Measurements from ENCODE around the gene ILF3.
A peak's percentile ranks its signal among the peaks of the same experiment; 100 is the strongest.

Gene ILF3

GRCh38 chr19:10624585-10624984 lies 29.6 kb upstream of the ILF3 start:
- Histone ChIP-seq H3K9me3 (ENCODE audit: severe bottlenecking) (no peaks in the 10 kb centered on the region), H3K27ac (ENCODE audit: poor library complexity, severe bottlenecking) (peak overlapping the region; percentile 74), H3K27me3 (ENCODE audit: insufficient read depth, poor library complexity, severe bottlenecking) (no peaks in the 10 kb centered on the region), H3K4me1 (ENCODE audit: insufficient read depth, poor library complexity, severe bottlenecking) (peaks cover 10% of the 10 kb centered on the region), H3K4me3 (ENCODE audit: severe bottlenecking) (no peak overlapping the region), H3K36me3 (ENCODE audit: low read depth) (peaks cover 33% of the 10 kb centered on the region)
- no peak for DNase-seq (ENCODE audit: low spot score)
- TF ChIP-seq CTCF (IDR thresholded peaks at IDR 0.05; ENCODE audit: poor library complexity, severe bottlenecking): no peak
- no peak for ATAC-seq (ENCODE audit: low read depth)

DNA sequence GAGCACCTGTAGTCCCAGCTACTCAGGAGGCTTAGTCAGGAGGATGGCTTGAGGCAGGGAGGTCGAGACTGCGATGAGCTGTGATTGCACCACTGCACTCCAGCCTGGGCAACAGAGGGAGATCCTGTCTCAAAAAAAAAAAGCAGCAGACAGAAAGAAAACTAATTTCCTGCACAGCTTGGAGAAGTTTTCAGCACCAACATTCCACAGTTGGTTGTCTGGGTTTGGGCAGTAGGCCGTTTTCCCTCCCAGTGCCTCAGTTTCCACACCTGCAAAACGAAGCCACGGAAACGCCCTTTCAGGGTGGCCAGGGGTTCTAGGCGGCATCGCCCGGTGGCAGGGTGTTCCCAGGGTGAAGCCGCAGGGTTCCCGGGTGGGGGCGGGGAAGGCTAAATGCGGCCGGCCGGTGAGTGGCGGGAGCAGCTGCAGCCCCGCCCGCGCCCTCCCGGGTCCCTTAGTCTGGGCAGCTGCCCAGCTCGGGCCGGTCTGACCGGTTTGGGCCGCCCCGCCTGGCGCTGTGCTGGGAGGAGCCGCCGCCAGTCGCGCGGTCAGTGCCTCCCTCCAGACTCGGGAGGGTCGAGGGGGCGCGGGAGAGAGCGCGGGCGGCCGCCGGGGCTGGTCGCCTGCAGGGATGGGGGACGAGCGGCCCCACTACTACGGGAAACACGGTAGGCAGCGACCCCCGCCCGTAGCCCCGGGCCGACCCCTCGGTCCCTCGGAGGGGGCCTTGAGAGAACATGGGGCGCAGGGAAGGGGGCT lies 29.0 kb upstream of the ILF3 start, which contains the start of gene SLC44A2:
SLC44A2 (plus strand) TSS at position 551 of the 759 bp plus-strand sequence; CDS start at position 632, 81 bp downstream.
- Histone ChIP-seq H3K9me3 (ENCODE audit: severe bottlenecking) (no peaks in the 10 kb centered on the region), H3K27me3 (ENCODE audit: insufficient read depth, poor library complexity, severe bottlenecking) (no peaks in the 10 kb centered on the region), H3K4me3 (ENCODE audit: severe bottlenecking) (peak within 1 kb of the TSS; percentile 96), H3K4me1 (ENCODE audit: insufficient read depth, poor library complexity, severe bottlenecking) (peaks cover 10% of the 10 kb centered on the region), H3K36me3 (ENCODE audit: low read depth) (peaks cover 38% of the 10 kb centered on the region), H3K27ac (ENCODE audit: poor library complexity, severe bottlenecking) (peak within 1 kb of the TSS; percentile 74)
- ATAC-seq (ENCODE audit: low read depth) (peak; percentile 97), DNase-seq (ENCODE audit: low spot score) (peak; percentile 85)
- TF ChIP-seq CTCF (IDR thresholded peaks at IDR 0.05; ENCODE audit: poor library complexity, severe bottlenecking): no peak

DNA sequence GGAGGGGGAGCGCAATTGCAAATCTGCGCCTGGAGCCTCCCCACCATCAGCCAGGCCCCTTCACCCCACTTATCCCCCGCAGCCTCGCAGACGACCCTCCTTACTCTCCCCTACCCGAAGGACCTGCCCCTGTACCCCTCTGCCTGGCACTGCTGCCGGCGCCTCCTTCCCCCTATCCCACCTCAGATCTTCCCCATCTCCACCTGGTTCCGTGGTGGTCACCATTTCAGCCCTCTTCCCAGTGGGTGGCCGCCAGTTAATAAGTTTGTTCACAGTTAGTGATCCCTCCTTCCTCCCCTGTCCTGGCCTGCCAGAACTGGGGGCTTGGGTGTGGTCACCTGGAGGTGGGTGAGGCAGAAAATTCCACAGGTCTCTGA lies 28.4 kb upstream of the ILF3 start:
- no peak for DNase-seq (ENCODE audit: low spot score)
- H3K4me1 ChIP-seq (ENCODE audit: insufficient read depth, poor library complexity, severe bottlenecking): peaks cover 10% of the 10 kb centered on the region
- no peak for TF ChIP-seq CTCF (IDR thresholded peaks at IDR 0.05; ENCODE audit: poor library complexity, severe bottlenecking)
- peak overlapping the region; percentile 74 for H3K27ac ChIP-seq (ENCODE audit: poor library complexity, severe bottlenecking)
- no peaks in the 10 kb centered on the region for H3K27me3 ChIP-seq (ENCODE audit: insufficient read depth, poor library complexity, severe bottlenecking)
- no peaks in the 10 kb centered on the region for H3K9me3 ChIP-seq (ENCODE audit: severe bottlenecking)
- H3K4me3 ChIP-seq (ENCODE audit: severe bottlenecking): peak overlapping the region; percentile 96
- peak; percentile 7; the same call in 1 of the 3 replicates for ATAC-seq (ENCODE audit: low read depth)
- H3K36me3 ChIP-seq (ENCODE audit: low read depth): peaks cover 41% of the 10 kb centered on the region

DNA sequence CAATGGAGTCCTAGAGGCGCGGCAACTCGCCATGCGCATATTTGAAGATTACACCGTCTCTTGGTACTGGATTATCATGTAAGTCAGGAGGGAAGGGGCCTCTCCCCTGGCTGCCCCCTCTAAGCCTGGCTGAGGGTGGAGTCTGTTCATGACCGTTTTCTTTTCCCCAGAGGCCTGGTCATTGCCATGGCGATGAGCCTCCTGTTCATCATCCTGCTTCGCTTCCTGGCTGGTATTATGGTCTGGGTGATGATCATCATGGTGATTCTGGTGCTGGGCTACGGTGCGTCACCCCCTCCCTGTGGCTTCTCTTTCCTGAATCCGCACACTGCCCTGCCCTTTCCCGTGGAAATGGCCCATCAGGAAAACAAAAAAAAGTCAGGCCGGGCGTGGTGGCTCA lies 22.3 kb upstream of the ILF3 start:
- Histone ChIP-seq H3K27ac (ENCODE audit: poor library complexity, severe bottlenecking) (no peak overlapping the region), H3K36me3 (ENCODE audit: low read depth) (peaks cover 94% of the 10 kb centered on the region), H3K4me1 (ENCODE audit: insufficient read depth, poor library complexity, severe bottlenecking) (no peaks in the 10 kb centered on the region), H3K27me3 (ENCODE audit: insufficient read depth, poor library complexity, severe bottlenecking) (no peaks in the 10 kb centered on the region), H3K9me3 (ENCODE audit: severe bottlenecking) (no peaks in the 10 kb centered on the region), H3K4me3 (ENCODE audit: severe bottlenecking) (no peak overlapping the region)
- no peak for TF ChIP-seq CTCF (IDR thresholded peaks at IDR 0.05; ENCODE audit: poor library complexity, severe bottlenecking)
- DNase-seq (ENCODE audit: low spot score) (no peak), ATAC-seq (ENCODE audit: low read depth) (no peak)

DNA sequence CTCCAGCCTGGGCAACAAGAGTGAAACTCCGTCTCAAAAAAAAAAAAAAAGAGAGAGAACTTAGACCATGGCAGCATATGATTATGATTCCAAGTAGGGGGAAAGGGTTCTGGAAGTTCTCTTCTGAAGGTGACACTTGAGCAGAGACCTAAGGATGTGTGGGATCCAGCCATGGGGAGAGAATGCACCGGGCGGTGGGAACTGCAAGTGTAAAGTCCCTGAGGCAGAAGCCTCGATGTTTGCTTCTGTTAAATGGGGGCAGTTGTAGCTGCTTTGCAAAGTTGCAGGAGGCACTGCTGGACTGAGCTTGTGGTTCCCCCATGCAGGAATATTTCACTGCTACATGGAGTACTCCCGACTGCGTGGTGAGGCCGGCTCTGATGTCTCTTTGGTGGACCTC lies 19.7 kb upstream of the ILF3 start:
- H3K36me3 ChIP-seq (ENCODE audit: low read depth): peaks cover 94% of the 10 kb centered on the region
- H3K9me3 ChIP-seq (ENCODE audit: severe bottlenecking): no peaks in the 10 kb centered on the region
- no peaks in the 10 kb centered on the region for H3K27me3 ChIP-seq (ENCODE audit: insufficient read depth, poor library complexity, severe bottlenecking)
- ATAC-seq (ENCODE audit: low read depth) (no peak), DNase-seq (ENCODE audit: low spot score) (no peak)
- no peak overlapping the region for H3K27ac ChIP-seq (ENCODE audit: poor library complexity, severe bottlenecking)
- no peak for TF ChIP-seq CTCF (IDR thresholded peaks at IDR 0.05; ENCODE audit: poor library complexity, severe bottlenecking)
- H3K4me3 ChIP-seq (ENCODE audit: severe bottlenecking): no peak overlapping the region
- H3K4me1 ChIP-seq (ENCODE audit: insufficient read depth, poor library complexity, severe bottlenecking): no peaks in the 10 kb centered on the region

Data from RWPE2 (cell line).